OCI-LY3 (cell line): ENCODE data around the gene PTCD3.

ENCODE experiments used
- H2AFZ ChIP-seq: fragments of 200-600, 300-600 bp; shearing (Covaris generic); 2 replicates; pipeline ENCODE4 v1.6.0; 2014; ENCODE audit warnings: antibody characterized with exemption, low read depth, low read length
- H3K27ac ChIP-seq: fragments of 200-600, 300-600 bp; sonication (generic); 2 replicates; pipeline ENCODE4 v1.5.1; 2014; ENCODE audit warnings: mild to moderate bottlenecking, low read length, moderate library complexity, mixed read lengths
- H3K27me3 ChIP-seq: fragments of 200-600, 300-600 bp; sonication (generic); 2 replicates; pipeline ENCODE4 v1.6.1; 2014; ENCODE audit warnings: low read depth, low read length, mixed read lengths
- H3K36me3 ChIP-seq: fragments of 200-600, 300-600 bp; sonication (generic); replicated peaks from 2 replicates; pipeline ENCODE3; 2014; ENCODE audit warnings: low read depth, low read length, mixed read lengths
- H3K4me1 ChIP-seq: fragments of 300-600, 200-600 bp; sonication (generic); 2 replicates; pipeline ENCODE4 v1.6.1; 2014; ENCODE audit warnings: low read length, mixed read lengths
- H3K4me2 ChIP-seq: fragments of 200-600, 300-600 bp; sonication (generic); 2 replicates; pipeline ENCODE4 v1.6.1; 2014; ENCODE audit warnings: low read length, mixed read lengths
- H3K4me3 ChIP-seq: fragments of 300-600, 200-600 bp; sonication (generic); 2 replicates; pipeline ENCODE4 v1.5.1; 2014; ENCODE audit warnings: antibody characterized with exemption, mild to moderate bottlenecking, low read length, moderate library complexity
- H3K79me2 ChIP-seq: fragments of 300-600, 200-600 bp; shearing (Covaris generic); 2 replicates; pipeline ENCODE4 v1.6.1; 2014; ENCODE audit warnings: mild to moderate bottlenecking, low read length, mixed read lengths
- H3K9ac ChIP-seq: fragments of 300-600, 200-600 bp; shearing (Covaris generic); 2 replicates; pipeline ENCODE4 v1.6.0; 2014; ENCODE audit warnings: mild to moderate bottlenecking, low read length, moderate library complexity
- H3K9me3 ChIP-seq: fragments of 200-600, 300-600 bp; shearing (Covaris generic); 2 replicates; pipeline ENCODE4 v1.6.1; 2014; ENCODE audit warnings: low read length, mixed read lengths; ENCODE audit not compliant: insufficient read depth
- H4K20me1 ChIP-seq: fragments of 200-600, 300-600 bp; sonication (generic); 2 replicates; pipeline ENCODE4 v1.6.1; 2016; ENCODE audit warnings: low read length, mixed read lengths; ENCODE audit not compliant: insufficient read depth
- EZH2phosphoT487 ChIP-seq: fragments of 200-600 bp; shearing (Covaris generic); IDR thresholded peaks from 2 replicates; pipeline ENCODE4 v1.6.1; 2018; ENCODE audit warnings: antibody characterized with exemption, mixed run types, low read depth
- TF ChIP-seq, protein P1 (sequence below): fragments of 200-600, 300-600 bp; sonication (generic); IDR thresholded peaks from 2 replicates; pipeline ENCODE4 v1.5.1; 2014; ENCODE audit warnings: antibody characterized with exemption, low read length, low read depth

PTCD3 gene

DNA sequence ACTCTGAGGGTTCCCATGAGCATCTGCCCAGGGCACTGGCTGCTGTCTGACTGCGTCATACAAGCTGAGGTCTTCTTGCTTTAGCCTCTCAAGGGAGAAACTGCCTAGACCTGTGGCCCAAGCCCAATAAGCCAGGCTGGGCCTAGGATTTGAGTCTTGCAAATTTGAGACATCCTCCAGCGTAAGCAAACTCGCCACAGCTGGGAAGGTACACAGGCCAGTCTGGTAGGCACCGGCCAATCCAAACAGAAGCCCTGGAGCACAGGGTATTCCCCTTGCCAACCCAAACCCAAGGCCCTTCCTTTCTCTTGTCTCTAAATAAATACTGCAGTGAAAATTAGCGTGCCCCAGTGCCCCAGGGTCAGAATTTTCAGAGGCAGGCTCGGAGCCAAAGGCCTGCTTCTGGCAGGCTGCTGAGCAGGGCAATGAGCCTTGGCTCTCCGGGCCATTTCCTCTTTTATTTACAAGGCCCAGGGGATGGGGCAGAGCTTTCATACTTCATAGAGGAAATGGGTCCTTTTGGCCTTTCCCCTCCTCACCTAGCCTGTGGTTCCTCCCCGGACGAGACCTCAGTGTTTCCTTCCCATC, 33.7 kb upstream of the PTCD3 start:
- H4K20me1 ChIP-seq, result no peaks in the 10 kb centered on the region
- no peaks in the 10 kb centered on the region for H3K79me2 ChIP-seq
- H3K36me3 ChIP-seq, result peaks cover 54% of the 10 kb centered on the region
- H3K9me3 ChIP-seq, result no peaks in the 10 kb centered on the region
- 0 out of 2 replicates have a peak overlapping the region, but pooled peaks have one; percentile 3 for H3K4me3 ChIP-seq
- TF ChIP-seq, protein P1, sequence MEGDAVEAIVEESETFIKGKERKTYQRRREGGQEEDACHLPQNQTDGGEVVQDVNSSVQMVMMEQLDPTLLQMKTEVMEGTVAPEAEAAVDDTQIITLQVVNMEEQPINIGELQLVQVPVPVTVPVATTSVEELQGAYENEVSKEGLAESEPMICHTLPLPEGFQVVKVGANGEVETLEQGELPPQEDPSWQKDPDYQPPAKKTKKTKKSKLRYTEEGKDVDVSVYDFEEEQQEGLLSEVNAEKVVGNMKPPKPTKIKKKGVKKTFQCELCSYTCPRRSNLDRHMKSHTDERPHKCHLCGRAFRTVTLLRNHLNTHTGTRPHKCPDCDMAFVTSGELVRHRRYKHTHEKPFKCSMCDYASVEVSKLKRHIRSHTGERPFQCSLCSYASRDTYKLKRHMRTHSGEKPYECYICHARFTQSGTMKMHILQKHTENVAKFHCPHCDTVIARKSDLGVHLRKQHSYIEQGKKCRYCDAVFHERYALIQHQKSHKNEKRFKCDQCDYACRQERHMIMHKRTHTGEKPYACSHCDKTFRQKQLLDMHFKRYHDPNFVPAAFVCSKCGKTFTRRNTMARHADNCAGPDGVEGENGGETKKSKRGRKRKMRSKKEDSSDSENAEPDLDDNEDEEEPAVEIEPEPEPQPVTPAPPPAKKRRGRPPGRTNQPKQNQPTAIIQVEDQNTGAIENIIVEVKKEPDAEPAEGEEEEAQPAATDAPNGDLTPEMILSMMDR, result no peak
- no peak for TF ChIP-seq EZH2phosphoT487
- peaks cover 41% of the 10 kb centered on the region for H3K4me1 ChIP-seq
- peak overlapping the region; percentile 50 for H3K4me2 ChIP-seq
- peak overlapping the region; percentile 54 for H3K9ac ChIP-seq
- H3K27me3 ChIP-seq, result no peaks in the 10 kb centered on the region
- no peak overlapping the region for H2AFZ ChIP-seq
- peak overlapping the region; percentile 93 for H3K27ac ChIP-seq

- H3K4me3 ChIP-seq, result no peak overlapping the region
- H4K20me1 ChIP-seq, result no peaks in the 10 kb centered on the region
- no peak overlapping the region for H2AFZ ChIP-seq
- peak overlapping the region; percentile 93 for H3K27ac ChIP-seq
- peaks cover 32% of the 10 kb centered on the region for H3K4me1 ChIP-seq
- peaks cover 61% of the 10 kb centered on the region for H3K36me3 ChIP-seq
- TF ChIP-seq EZH2phosphoT487, result no peak
- TF ChIP-seq, protein P1, result no peak
- no peak overlapping the region for H3K4me2 ChIP-seq
- H3K79me2 ChIP-seq, result no peaks in the 10 kb centered on the region
- no peaks in the 10 kb centered on the region for H3K9me3 ChIP-seq
- H3K9ac ChIP-seq, result peak overlapping the region; percentile 52; the same call in 1 of the 2 replicates
- no peaks in the 10 kb centered on the region for H3K27me3 ChIP-seq
Measured at GRCh38 chr2:86073225-86073624, 32.8 kb upstream of the PTCD3 start.

DNA sequence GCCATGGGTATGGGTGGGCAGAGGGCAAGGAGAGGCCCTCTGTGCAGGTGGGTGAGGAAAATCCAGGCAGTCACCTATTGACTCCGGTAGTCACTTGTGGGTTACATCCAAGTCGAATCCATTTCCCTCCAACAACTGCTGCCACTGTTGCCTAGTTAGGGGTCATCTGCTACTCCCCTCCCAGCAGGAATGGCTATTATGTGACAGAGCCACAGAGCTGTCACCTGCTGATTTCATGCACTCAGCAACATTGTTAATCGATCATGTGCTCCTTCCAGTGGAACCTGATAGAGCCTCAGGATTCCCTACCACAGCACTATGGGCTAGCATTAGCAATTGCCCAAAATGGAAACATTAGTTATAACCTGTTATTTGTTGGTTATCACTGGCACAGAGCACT, 31.8 kb upstream of the PTCD3 start:
- no peaks in the 10 kb centered on the region for H4K20me1 ChIP-seq
- H3K79me2 ChIP-seq, result no peaks in the 10 kb centered on the region; the same call in 1 of the 2 replicates
- TF ChIP-seq EZH2phosphoT487, result no peak
- TF ChIP-seq, protein P1, result no peak
- H3K4me1 ChIP-seq, result peaks cover 32% of the 10 kb centered on the region
- no peaks in the 10 kb centered on the region for H3K9me3 ChIP-seq
- H2AFZ ChIP-seq, result no peak overlapping the region
- 0 out of 2 replicates have a peak overlapping the region, but pooled peaks have one; percentile 93 for H3K27ac ChIP-seq
- H3K9ac ChIP-seq, result no peak overlapping the region
- no peak overlapping the region for H3K4me2 ChIP-seq
- H3K4me3 ChIP-seq, result no peak overlapping the region
- H3K27me3 ChIP-seq, result no peaks in the 10 kb centered on the region
- H3K36me3 ChIP-seq, result peaks cover 61% of the 10 kb centered on the region

DNA sequence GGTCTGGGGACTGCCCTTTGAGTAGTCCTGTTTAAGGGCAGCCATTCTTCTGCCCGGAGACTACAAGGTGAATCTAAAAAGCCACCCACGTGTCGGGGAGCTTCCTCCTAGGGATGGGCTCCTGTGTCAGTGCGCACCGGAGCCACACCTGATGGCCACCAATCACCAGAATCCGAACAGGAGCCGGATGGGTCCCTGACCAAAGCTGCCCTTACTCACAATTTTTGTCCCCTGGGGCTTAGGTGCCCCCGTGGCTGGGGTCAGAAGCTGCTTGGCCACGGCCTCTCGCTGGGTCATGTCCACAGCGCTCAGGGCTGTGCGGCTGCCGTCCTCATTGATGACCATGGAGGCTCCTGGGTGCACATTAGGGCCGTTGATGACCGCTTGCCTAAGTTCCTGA, 31.2 kb upstream of the PTCD3 start:
- H2AFZ ChIP-seq, result no peak overlapping the region
- no peaks in the 10 kb centered on the region for H3K27me3 ChIP-seq
- H3K27ac ChIP-seq, result no peak overlapping the region
- no peak overlapping the region for H3K4me2 ChIP-seq
- H3K9ac ChIP-seq, result no peak overlapping the region
- H3K4me3 ChIP-seq, result no peak overlapping the region
- H3K4me1 ChIP-seq, result peaks cover 37% of the 10 kb centered on the region
- H3K9me3 ChIP-seq, result no peaks in the 10 kb centered on the region
- H3K36me3 ChIP-seq, result peaks cover 59% of the 10 kb centered on the region
- no peaks in the 10 kb centered on the region; the same call in 1 of the 2 replicates for H3K79me2 ChIP-seq
- TF ChIP-seq EZH2phosphoT487, result no peak
- H4K20me1 ChIP-seq, result no peaks in the 10 kb centered on the region
